Calu3 (cell line): ENCODE measurements around the gene MEGF8. TPM values are rescaled to one million over a fixed set of nuclear protein-coding genes. Genes with fewer than 3 reads are reported as not detected.
A peak's percentile ranks its signal among the peaks of the same experiment; 100 is the strongest.

Source experiments
- BruUV-seq: library from RNA; stranded (reverse); fragments of 400-500 nt; replicated peaks from 2 replicates; lab custom pipeline; 2021; lab: Mats Ljungman, UMichigan
- CTCF ChIA-PET: fragments of 300-600 bp; sonication (Branson Sonifier 250); formaldehyde crosslinking; loops from one replicate; lab custom pipeline; 2022; ENCODE audit warnings: antibody characterized with exemption; lab: Charles Lee
- DNase-seq: peaks from one replicate; pipeline ENCODE4 v3.0.0; 2022
- H3K27ac Mint-ChIP-seq: one replicate; pipeline ENCODE4 v1.8.0; 2022; ENCODE audit warnings: mixed read lengths; ENCODE audit not compliant: unreplicated experiment
- H3K27me3 Mint-ChIP-seq: one replicate; pipeline ENCODE4 v1.8.0; 2022; ENCODE audit warnings: mixed read lengths; ENCODE audit not compliant: unreplicated experiment
- H3K36me3 Mint-ChIP-seq: one replicate; pipeline ENCODE4 v1.8.0; 2022; ENCODE audit warnings: mild to moderate bottlenecking, moderate library complexity, mixed read lengths; ENCODE audit not compliant: insufficient read depth, unreplicated experiment
- H3K4me1 Mint-ChIP-seq: one replicate; pipeline ENCODE4 v1.8.0; 2022; ENCODE audit warnings: mild to moderate bottlenecking, low read depth, mixed read lengths; ENCODE audit not compliant: unreplicated experiment
- H3K4me3 Mint-ChIP-seq: one replicate; pipeline ENCODE4 v1.8.0; 2022; ENCODE audit warnings: mild to moderate bottlenecking, low read depth, moderate library complexity, mixed read lengths; ENCODE audit not compliant: unreplicated experiment
- H3K9me3 Mint-ChIP-seq: one replicate; pipeline ENCODE4 v1.8.0; 2022; ENCODE audit warnings: low read depth, mixed read lengths; ENCODE audit not compliant: unreplicated experiment
- intact Hi-C: fragments of 100-400 bp; cut with micrococcal nuclease; formaldehyde crosslinking; loops from one replicate; pipeline ENCODE4 v1.10.0; 2022; ENCODE audit not compliant: unreplicated experiment
- total RNA-seq: library from RNA; stranded (reverse); gene quantifications from 2 replicates; pipeline ENCODE4 v1.2.3, GENCODE V29; 2022
- TF ChIP-seq, protein P1 (sequence below): fragments of 200-600 bp; IDR thresholded peaks from one replicate; pipeline ENCODE4 v1.8.0; 2022; ENCODE audit warnings: antibody characterized with exemption; ENCODE audit not compliant: unreplicated experiment

Gene MEGF8
- total RNA-seq, 1 experiment from 2014 or later, result 35.0 TPM

GRCh38 chr19:42401365-42402303, 76.2 kb downstream of the MEGF8 start:
- intact Hi-C loops, result no loop called here
- Mint-ChIP-seq H3K4me1 (peaks cover 20% of the 10 kb centered on the region), H3K27me3 (no peaks in the 10 kb centered on the region), H3K4me3 (peak overlapping the region; percentile 81), H3K36me3 (peaks cover 45% of the 10 kb centered on the region), H3K9me3 (no peaks in the 10 kb centered on the region), H3K27ac (peak overlapping the region; percentile 53)
- CTCF ChIA-PET, result interaction anchor here (0.6 to 1.6 kb wide), 5 partner anchors 10 to 558 kb away, joined by 3 to 6 read pairs (median 4); no protein-coding TSS in a partner anchor
- TF ChIP-seq, protein P1, sequence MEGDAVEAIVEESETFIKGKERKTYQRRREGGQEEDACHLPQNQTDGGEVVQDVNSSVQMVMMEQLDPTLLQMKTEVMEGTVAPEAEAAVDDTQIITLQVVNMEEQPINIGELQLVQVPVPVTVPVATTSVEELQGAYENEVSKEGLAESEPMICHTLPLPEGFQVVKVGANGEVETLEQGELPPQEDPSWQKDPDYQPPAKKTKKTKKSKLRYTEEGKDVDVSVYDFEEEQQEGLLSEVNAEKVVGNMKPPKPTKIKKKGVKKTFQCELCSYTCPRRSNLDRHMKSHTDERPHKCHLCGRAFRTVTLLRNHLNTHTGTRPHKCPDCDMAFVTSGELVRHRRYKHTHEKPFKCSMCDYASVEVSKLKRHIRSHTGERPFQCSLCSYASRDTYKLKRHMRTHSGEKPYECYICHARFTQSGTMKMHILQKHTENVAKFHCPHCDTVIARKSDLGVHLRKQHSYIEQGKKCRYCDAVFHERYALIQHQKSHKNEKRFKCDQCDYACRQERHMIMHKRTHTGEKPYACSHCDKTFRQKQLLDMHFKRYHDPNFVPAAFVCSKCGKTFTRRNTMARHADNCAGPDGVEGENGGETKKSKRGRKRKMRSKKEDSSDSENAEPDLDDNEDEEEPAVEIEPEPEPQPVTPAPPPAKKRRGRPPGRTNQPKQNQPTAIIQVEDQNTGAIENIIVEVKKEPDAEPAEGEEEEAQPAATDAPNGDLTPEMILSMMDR, result peak; percentile 87
- DNase-seq, result peak; percentile 90
- BruUV-seq, result no TSS peak

DNA sequence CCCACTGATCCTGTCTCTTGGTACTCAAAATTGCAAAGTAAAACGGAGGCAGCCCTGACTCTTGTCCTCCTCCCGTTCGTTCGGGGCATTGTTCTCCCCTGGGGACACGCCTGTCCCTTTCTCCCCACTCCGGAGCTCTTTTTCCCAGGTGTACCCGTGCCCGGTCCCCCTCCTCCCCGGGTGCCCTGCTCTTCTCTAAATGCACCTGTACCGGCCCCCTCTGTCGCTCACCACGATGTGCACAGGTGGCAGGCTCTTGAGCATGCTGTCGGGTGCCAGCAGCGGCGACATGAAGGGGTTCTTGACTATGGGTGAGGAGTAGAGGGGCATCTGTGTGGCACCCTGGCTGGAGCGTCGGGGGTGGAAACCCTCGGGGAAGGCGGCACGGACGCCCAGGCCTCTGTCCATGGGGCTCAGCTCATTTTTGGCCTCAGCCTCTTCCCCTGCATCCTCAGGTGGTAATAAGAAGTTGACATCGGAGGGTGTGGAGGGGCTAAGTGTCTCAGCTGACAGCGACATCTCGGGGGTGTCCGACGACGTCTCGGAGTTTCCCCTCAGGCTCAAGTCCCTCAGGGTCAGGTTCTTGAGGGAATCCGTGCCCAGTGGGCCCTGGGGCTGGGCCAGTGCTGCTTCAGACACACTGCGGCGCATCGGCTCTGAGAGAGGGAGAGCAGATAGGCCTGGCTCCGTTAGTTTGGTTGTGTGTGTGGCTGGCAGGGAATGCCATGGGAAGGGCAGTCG, 77.1 kb downstream of the MEGF8 start:
- no TSS peak for BruUV-seq
- Mint-ChIP-seq H3K9me3 (no peaks in the 10 kb centered on the region), H3K36me3 (peaks cover 43% of the 10 kb centered on the region), H3K27me3 (no peaks in the 10 kb centered on the region), H3K4me1 (peaks cover 13% of the 10 kb centered on the region), H3K4me3 (peak overlapping the region; percentile 81), H3K27ac (peak overlapping the region; percentile 53)
- intact Hi-C loops, result no loop called here
- CTCF ChIA-PET, result no interaction called here
- no peak for DNase-seq
- TF ChIP-seq, protein P1, result no peak

- H3K4me1 Mint-ChIP-seq, result peaks cover 14% of the 10 kb centered on the region
- no peak for DNase-seq
- BruUV-seq, result no TSS peak
- H3K36me3 Mint-ChIP-seq, result peaks cover 38% of the 10 kb centered on the region
- intact Hi-C loops, result no loop called here
- no peaks in the 10 kb centered on the region for H3K9me3 Mint-ChIP-seq
- TF ChIP-seq, protein P1, result no peak
- no peak overlapping the region for H3K4me3 Mint-ChIP-seq
- CTCF ChIA-PET, result no interaction called here
- no peaks in the 10 kb centered on the region for H3K27me3 Mint-ChIP-seq
- H3K27ac Mint-ChIP-seq, result no peak overlapping the region
Observed at GRCh38 chr19:42403586-42403985, 78.2 kb downstream of the MEGF8 start.

GRCh38 chr19:42406111-42406510, 80.7 kb downstream of the MEGF8 start:
- H3K36me3 Mint-ChIP-seq, result peaks cover 40% of the 10 kb centered on the region
- no peaks in the 10 kb centered on the region for H3K27me3 Mint-ChIP-seq
- CTCF ChIA-PET, result interaction anchor here (0.6 kb wide), 1 partner anchor 22 kb away, joined by 8 read pairs; no protein-coding TSS in a partner anchor
- H3K4me1 Mint-ChIP-seq, result peaks cover 28% of the 10 kb centered on the region
- intact Hi-C loops, result no loop called here
- no TSS peak for BruUV-seq
- no peak for DNase-seq
- H3K27ac Mint-ChIP-seq, result no peak overlapping the region
- TF ChIP-seq, protein P1, result no peak
- H3K4me3 Mint-ChIP-seq, result no peak overlapping the region
- H3K9me3 Mint-ChIP-seq, result no peaks in the 10 kb centered on the region
